ENCODE measurements around the gene HTRA1.

Gene HTRA1

DNA sequence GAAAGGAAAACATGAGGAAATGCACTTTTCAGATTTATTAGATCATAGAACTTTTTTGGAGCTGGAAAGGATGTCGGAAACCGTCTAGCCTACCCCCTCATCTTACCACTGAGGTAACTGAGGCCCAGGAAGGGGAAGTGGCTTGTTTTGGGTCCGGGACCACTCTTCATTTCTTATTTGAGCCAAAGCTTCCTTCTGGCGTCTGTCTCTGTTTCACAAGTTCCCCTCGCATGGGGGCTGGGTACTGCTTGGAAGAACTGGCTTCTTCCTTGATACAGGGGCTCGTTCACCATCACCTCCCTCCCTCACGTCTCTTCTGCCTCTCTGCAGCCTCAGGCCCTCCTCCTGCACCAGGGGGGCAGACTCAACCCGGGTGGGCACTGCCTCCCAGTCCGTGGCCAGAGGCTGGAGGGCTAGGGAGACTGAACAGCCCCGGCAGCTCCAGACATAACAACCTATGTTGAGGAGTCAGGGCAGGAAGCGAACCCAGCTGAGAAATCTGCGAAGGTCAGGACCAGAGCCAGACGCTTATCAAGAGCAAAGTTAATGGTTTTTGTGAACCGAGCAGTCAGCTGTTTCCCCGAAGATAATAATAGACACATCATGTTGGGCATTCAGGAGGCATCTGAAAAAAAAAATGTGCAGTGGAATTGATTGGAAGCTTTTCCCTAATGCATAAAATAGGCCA is 12.9 kb downstream of the HTRA1 start:
- DNase-seq (ENCODE audit: low spot score), result no peak

DNA sequence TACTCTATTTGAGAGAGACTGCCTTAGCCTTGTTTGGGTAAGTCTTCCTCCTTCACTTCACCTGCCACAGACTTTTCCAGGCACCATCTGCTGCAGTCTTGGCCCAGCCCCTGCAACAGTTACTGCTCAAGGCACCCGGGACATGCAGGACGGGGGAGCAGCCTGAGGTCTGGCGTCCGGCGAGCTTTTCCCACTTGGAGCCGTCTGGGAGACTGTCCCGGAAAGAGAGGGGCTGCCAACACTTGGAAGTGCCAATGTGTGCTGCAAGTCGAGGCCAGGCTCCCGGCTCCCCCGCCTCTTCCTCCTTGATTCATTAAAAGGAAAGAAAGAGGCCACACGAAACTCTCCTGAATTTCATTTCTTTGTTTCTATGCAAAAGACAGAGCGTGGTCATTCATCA is 13.7 kb downstream of the HTRA1 start:
- no peak for DNase-seq (ENCODE audit: low spot score)

DNA sequence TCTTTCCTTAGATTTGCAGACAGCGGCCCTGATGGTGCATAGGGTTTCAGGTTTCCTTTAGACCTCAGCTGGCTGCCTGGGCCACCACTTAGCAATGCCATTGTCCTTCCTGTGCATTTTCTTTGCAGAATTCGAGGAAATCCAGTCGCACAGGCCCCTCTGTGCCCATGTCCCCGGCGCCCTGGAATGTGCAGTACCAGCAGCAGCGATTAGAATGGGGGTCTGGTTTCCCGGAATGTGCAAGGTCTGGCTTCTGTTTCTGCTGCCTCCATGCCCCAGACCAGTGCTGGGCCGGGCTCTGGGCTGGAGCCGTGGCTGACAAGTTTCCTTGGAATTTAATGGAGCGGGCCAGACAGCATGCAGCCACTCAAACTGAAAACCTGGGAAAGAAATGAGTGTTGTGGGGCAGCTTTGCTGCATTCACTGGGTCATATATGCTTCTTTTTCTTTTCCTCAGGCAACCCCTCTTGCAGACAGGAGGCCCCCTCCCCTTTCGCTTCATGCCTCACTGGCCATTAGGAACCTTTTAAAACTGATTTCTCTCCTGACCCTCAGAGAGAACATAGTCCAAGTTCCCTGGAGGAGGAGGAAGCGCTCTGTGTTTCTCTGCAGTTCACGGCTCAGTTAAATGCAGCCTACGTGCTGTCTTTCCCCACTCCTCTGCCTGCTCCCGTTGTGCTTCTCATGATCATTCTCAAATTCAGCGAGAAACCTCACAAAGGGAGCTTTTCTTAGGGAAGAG is 14.4 kb downstream of the HTRA1 start:
- no peak for DNase-seq (ENCODE audit: low spot score)

DNA sequence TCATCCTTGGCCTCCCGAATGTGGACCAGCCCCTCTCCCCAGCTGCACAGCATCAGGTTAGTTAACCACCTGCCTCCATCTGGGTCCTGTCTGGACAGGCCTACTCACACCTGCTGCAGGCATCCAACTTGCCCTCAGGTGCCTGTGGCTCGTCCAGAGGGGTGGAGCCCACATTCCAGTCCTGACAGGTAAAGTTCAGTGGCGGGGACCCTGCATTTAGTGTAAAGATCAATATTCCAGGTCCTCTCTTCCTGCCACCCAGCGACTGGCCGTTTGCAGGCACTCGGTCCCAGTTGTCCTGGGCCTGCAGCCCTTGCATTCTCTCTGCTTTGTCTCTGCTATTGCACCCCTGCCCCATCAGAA is 15.0 kb downstream of the HTRA1 start:
- DNase-seq (ENCODE audit: low spot score), result no peak

DNA sequence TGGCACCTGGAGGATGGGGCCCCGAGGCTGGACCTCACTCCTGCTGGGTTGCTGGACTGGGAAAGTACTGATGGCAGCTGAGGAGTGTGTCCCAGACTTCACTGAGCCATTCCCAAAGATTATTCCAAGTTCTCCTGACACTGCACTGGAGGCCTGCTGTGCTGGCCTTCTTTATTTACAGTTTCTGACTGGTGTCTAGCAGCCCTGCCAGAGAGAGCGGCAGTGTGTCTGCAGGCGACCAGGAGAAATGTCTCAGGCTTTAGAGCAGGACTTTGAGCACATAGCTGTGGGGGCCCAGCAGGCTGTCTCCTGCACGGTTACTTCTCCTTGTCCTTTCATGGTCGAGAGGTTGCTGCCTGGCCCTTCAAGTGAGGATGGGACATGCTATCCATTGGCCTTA is 16.1 kb downstream of the HTRA1 start:
- DNase-seq (ENCODE audit: low spot score), result no peak

DNA sequence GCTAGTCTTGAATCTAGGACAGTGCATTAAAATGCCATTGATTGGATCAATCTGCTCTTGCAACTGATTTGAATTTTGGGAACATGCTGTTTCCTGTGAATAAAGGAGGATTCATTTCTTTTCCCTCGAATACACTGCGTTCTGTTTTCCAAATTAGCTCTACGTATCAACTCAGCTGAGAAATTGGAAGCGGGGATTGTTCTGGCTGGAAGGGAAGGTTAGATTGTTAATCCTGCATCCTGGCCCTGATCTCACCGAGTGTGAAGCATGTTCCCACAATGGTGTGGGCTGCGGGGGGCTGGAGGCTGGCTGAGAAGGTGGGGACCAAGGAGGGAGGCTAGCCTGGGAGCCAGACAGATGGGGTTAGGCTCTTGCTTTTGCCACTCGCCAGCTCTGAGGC is 17.6 kb downstream of the HTRA1 start:
- DNase-seq (ENCODE audit: low spot score), result no peak

DNA sequence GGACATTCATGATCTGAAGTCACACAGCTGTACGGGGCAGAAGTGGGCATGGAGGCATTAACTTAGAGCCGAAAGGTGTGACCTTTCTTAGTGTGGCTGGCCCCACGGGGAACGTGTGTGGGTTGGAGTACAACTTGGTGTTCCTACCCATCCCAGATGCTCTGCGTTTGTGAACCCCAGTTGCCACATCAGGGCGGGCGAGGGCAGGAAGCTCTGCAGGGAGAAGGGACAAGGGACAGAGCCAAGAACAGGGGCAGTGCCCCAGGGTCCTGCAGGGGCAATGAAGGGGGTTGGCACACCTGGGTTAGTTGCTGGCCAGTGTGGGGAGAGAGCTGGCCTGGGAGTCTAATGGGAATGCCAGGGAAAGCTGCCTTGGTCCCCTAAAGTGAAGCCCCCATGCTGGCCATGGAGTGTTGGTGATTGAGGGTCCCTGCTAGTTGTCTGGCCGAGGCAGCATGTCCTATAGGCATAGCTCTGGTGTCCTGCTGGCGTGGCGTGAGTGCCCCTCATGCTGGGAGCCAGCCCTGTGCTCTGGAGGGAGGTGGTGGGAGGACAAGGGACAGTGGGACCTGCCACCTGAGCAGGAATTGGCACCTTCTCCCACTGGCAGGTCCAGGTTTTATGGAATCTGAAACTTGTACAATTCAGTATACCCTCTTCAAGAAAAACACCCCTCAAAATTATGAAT is 18.9 kb downstream of the HTRA1 start:
- DNase-seq (ENCODE audit: low spot score), result no peak

DNA sequence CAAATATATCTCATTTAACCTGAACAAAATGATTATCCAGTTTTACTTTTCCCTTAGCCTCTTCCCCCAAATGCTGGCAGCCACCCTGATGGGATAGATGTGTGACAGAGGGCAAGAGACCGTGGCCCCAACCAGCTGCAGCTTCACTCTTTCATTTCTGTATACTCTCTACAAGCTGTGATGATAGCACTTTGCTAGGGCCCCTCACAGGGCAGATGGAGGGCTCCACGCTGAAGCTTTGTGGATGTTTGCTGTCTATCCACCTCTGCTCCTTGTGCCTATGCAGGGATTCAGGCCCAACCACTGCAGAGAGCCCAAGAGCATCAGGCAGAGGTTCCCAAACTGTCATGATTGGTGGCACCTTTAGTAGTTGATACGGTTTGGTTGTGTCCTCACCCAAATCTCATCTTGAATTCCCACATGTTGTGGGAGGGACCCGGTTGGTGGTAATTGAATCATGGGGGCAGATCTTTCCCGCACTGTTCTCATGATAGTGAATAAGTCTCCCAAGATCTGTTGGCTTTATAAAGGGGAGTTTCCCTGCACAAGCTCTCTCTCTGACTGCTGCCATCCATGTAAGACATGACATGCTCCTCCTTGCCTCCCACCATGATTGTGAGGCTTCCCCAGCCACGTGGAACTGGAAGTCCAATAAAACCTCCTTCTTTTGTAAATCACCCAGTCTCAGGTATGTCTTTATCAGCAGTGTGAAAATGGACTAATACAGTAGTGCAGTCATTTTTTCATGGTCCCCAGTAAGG is 20.1 kb downstream of the HTRA1 start:
- DNase-seq (ENCODE audit: low spot score), result no peak

DNA sequence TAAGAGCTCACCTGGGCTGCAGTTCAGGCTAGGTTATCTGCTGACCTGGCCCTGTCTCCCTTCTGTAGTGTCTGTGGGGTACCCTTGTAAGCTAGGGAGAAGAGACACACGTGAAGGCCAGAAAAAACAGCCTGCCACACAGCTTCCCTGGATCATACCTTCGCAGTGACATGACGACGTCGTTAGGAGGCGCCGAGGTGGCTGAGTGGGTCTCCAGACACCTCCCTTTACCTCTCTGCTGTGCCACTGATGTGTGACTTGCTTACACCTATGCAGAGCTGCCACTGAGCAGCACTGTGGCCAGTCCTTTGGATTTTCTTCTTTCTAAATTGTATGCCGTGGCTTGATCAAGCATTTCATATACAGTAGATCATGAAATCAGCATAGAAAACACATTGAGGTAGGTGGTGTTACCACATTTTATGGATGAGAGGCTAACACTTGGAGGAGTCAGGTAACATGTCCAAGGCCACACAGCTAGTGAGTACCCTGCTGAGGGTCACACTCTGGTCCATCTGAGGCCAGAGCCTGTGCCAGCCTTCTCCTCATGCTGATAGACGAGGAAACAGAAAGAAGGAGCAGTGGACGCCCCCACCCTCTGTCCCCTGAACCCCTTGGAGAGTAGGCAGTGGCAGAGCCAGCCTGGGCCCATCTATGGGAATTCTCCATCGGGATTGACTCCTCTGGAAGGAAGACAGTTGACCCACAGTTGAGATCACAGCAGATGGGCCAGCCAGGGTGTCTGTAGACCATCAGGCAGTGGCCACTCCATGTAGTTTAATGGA is 23.1 kb downstream of the HTRA1 start:
- DNase-seq (ENCODE audit: low spot score), result no peak

DNA sequence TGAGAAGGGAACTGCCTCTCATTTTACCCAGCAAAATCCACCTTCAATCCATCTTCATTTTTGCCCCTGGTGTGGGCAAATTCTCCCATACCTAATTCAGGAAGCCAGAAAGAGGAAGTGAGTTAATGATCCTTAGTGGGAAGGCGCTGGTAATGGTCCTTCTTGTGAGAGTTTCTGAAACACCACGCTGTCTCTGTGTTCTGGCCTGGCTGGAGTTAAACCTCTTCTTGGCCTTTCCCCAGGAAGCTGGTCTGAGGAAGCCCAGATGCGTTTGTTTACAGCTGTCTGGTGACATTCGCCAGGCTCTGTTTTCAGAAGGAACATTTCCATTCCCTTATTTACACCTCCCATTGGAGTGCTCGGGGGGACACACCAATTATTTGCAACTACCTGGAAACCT is 24.3 kb downstream of the HTRA1 start:
- DNase-seq (ENCODE audit: low spot score), result no peak

DNA sequence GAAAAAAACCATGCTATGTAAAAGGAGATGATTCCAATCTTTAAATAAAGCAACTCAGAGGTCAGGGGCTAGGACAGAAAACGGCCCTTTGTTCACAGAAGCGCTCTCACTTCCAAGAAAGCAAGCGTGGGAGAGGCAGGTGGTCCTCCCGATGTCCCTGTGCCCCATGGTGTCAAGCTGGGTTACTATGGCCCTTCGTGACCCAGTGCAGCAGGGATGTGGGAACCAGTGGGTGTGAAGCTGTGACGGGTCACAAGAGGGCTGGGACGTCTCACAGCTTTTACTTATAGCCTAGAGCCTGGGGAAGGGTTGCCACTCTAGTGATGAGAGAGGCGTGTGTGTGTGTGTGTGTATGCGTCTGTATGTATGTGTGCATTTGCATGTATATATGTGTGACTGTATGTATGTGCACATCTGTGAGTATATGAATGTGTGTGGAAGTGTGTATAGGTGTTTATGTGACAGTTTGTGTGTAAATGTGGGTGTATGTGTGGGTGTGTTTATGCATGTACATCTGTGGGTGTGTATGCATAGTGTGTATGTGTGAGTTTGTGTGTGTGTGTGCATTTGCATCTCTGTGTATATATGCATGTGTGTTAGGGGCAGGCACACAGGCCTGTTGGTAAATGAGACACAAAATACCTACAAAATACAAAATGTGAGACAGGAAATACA is 25.2 kb downstream of the HTRA1 start:
- DNase-seq (ENCODE audit: low spot score), result no peak

DNA sequence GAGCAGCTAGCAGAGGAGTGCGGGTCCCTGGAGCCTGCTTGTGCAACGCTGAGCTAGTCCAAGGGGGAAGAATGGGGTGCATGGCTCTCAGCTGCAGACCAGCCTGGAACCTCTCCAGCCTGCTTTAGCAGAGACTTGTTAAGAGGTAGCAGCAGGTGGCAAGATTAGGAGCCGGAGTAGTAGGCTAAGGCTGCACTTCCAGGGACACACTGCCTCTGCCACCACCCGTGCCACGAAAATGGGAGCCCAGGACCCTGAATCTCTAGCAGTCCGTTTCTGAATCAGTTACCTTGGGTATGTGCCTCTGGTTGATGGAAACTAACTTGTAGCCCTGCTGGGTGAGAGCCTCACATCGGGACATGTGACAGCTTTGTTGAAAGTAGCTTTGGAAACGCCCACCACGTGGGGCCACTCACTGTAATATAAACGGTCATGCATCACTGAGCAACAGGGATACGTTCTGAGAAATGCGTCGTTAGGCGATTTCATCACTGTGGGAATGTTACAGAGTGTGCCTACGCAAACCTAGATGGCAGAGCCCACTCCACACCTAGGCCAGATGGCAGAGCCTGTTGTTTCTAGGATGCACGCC is 25.9 kb downstream of the HTRA1 start:
- DNase-seq (ENCODE audit: low spot score), result no peak

DNA sequence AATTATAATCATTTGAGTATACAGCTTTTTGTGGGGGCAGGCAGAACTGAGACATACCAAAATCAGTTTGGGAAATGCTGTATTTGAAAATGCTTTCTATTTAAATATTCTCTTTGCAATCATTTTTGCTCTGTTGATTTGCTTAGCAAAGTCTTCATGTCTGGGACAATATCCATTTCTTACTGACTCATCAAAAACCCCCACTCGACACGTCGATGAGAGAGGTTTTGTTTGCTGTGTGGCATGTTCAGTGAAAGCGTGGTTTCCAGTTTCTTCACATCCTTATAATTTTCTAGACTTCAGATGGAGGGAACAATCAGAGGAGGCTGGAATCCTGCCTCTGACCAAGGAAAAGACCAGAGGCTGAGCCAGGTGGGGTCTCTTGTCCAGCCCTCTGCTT is 28.9 kb downstream of the HTRA1 start:
- no peak for DNase-seq (ENCODE audit: low spot score)

DNA sequence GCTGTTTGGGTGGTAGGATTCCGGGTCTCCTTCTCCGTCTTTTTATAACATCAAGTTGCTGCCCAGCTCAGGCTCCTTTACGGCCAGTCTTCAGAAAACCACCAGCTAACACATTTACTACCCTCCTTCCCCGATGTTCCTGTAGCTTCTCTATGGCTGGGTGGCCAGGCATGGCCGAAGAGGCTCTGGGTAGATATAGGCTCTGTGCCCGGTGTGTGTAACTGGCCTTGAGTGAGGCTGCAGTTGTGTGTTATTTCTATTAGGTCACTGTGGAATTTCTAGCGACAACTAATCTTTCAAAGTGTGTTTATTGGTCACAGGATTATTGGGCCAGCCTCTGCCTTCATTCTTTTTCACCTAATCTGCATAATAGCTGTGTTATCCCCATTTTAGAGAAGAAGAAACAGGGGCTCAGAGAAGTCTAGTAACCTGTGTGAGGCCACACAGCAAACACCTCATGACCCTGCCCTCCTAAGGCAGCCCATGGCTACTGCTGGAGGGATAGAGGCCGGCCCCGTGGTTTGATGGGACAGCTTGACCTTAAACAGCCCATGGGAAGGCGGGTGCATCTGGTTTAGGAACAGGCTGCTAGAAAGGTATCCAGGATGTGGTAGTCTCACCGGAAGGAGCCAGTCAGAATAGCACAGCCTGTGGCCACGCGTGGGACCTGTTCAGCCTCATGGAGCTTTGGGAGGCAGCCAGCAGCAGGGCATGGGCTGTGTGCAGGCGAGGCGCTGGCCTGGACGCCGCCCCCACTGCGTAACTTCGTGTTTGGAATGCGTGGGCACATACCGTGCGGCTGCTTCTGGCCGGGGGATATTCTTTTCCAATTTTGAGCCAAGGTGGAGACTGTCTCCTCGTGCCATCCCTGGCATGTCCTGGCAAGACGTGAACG is 29.7 kb downstream of the HTRA1 start:
- DNase-seq (ENCODE audit: low spot score), result no peak

DNA sequence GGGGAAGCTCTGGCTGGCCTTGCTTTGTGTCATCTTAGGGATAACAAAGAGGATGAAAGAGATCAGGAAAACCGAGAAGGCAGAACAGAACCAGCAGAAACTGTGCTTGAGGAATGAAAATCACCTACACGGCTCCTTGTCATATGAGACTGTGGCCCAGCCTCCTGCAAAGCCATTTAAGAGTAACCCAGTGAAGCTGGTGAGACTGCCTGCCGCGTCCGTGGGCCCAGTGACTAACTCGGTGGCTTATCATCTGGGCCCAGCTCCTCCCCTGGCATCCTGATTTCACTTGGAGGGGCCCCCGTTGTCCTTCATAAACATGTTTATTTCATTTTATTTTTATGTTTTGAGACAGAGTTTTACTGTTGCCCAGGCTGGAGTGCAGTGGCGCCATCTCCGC is 30.7 kb downstream of the HTRA1 start:
- no peak for DNase-seq (ENCODE audit: low spot score)

DNA sequence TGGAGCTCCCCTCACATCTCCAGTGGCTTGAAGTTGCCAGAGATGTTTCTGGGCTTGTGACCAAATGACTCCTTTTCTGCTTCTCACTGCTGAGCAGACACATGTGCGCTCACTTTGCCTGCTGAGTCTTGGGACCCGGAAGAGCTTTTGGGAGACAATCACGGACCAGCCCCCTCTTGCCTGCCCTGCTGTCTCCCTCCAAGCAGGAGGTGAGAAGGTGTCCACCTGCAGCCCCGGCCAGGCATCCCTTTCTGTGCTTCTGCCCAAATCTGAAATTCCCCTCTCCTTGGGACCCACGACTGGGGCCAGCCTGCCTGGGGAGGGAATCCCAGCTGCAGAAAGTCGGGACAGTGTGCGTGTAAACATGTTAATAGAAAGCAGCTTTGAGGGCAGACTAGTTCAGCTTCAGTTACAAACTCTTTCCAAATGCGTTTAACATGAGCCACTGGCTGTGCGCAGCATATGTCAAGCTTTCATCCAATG is 31.7 kb downstream of the HTRA1 start:
- no peak for DNase-seq (ENCODE audit: low spot score)

DNA sequence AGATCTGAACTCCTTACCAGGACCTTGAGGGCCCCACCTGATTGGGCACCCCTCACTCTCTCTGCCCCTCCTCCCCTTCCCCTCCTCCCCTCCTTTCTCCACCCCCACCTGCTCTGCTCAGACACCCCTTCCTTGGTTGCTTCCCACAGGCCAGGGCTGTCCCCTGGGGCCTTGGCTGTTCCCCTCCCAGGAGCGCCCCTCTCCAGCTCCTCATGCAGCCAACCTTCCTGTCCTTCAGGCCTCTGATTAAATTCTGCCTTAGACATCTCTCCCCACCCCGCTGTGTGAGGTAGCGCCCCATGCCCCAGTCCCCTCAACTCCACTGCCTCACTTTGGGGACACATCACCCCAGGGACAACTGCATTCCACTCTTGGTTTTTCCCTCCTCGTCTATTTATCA is 32.4 kb downstream of the HTRA1 start:
- no peak for DNase-seq (ENCODE audit: low spot score)

DNA sequence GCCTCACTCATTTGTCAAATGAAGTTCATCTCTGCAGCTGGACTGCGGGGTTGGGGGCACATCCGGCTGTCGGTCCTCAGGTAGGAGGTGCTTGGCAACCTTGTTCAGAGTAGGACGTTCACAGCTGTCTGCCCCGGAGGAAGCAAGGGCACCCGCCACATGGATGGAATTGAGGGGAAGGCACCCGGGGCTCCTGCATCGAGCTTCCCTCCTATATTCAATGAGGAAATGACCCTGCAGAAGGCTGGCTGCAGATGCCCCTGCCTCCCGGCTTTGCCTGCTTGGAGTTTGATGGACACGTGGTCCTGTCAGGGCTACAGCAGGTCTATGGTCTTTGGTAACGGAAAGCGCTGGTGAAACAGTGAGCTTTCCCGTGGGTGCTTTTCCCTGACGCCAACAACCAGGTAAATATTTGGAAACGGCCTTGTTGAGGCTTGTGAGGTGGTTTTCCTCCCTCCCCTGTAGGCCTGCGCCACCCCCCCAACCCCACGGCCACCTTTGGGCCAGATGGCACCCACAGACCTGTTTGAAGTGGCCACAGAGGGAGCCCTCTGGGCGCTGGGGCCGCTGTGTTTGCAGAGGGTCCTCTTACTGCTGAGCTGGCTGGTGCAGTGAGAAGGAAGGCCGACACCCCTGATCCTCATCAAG is 32.9 kb downstream of the HTRA1 start:
- no peak for DNase-seq (ENCODE audit: low spot score)

DNA sequence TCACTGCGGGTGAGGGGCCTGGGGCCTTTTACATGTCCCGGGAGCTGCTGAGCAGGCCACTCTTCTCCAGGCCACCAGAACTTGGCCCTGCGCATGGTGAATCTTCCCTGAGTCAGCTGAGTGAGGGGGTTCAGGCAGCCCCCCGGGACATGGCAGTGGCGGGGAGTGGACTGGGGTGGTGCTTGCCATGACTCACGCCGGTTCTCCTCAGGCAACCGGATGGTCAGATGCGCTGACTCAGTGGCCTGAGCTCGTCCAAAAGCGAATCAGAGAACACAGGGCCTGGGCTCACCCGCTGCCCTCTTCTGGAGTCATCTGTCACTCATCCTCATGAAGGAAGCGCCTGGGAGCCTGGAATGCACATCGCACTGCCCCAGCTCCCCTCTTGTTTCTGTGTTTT is 33.5 kb downstream of the HTRA1 start:
- no peak for DNase-seq (ENCODE audit: low spot score)

All from hematopoietic multipotent progenitor cell treated with erythropoietin and hydrocortisone succinate and interleukin-3 and kit ligand, for 15 days (in vitro differentiated cells).